ENCODE measurements around the gene YARS2.

DNA sequence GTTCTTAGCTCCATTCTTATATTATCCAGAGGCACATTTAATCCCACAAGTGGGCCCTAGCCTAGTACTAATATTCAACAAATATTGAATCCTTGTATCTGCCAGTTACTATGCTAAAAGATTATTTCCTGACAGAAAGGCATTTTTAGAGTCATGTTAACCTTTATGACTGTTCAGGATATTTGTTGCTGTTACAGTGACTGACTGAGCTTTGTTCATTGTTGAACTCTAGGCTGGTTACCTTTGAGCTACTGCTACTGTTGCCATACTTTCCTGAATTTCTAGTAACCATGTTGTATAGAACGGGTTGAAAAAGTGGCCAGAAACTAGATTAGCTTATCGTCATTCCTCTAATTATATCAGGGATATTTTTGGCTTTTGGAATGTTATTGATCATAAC is 46.8 kb downstream of the YARS2 start:
- no peak for TF ChIP-seq CTCF (IDR thresholded peaks at IDR 0.05)
- TF ChIP-seq EP300 (IDR thresholded peaks at IDR 0.05), result no peak
- no peak for TF ChIP-seq POLR2A (IDR thresholded peaks at IDR 0.05)
- no peak for TF ChIP-seq POLR2AphosphoS5 (IDR thresholded peaks at IDR 0.05)
